ENCODE measurements around the gene TRANK1. TPM values are rescaled to one million over a fixed set of nuclear protein-coding genes. Genes with fewer than 3 reads are reported as not detected.
A peak's percentile ranks its signal among the peaks of the same experiment; 100 is the strongest.

TRANK1 gene
- total RNA-seq, 1 donor from 2014 or later = 6.6 TPM

- Histone ChIP-seq H3K4me1 (peaks cover 15% of the 10 kb centered on the region), H3K27ac (replicated peaks) (no peak overlapping the region), H3K9me3 (replicated peaks) (no peaks in the 10 kb centered on the region), H3K36me3 (peaks cover 4% of the 10 kb centered on the region), H3K4me3 (no peak overlapping the region), H3K27me3 (ENCODE audit: low read depth) (no peaks in the 10 kb centered on the region)
- DNase-seq = no peak
- intact Hi-C loops (cut with micrococcal nuclease) = no loop called here
- no peak for TF ChIP-seq CTCF (IDR thresholded peaks at IDR 0.05; ENCODE audit: borderline replicate concordance)
Observed at GRCh38 chr3:36972163-36972562, 27.3 kb upstream of the TRANK1 start.

GRCh38 chr3:36969540-36970432, 24.9 kb upstream of the TRANK1 start:
- peak overlapping the region; percentile 73 for H3K27ac ChIP-seq (replicated peaks)
- H3K4me1 ChIP-seq = peaks cover 15% of the 10 kb centered on the region
- DNase-seq = no peak
- H3K4me3 ChIP-seq = no peak overlapping the region
- H3K27me3 ChIP-seq (ENCODE audit: low read depth) = no peaks in the 10 kb centered on the region
- TF ChIP-seq CTCF (IDR thresholded peaks at IDR 0.05; ENCODE audit: borderline replicate concordance) = no peak
- intact Hi-C loops (cut with micrococcal nuclease) = no loop called here
- H3K9me3 ChIP-seq (replicated peaks) = no peaks in the 10 kb centered on the region
- no peaks in the 10 kb centered on the region for H3K36me3 ChIP-seq

GRCh38 chr3:36969085-36969484, 24.2 kb upstream of the TRANK1 start:
- no peak for DNase-seq
- no peak overlapping the region for H3K27ac ChIP-seq (replicated peaks)
- no peak for TF ChIP-seq CTCF (IDR thresholded peaks at IDR 0.05; ENCODE audit: borderline replicate concordance)
- intact Hi-C loops (cut with micrococcal nuclease) = no loop called here
- H3K36me3 ChIP-seq = no peaks in the 10 kb centered on the region
- H3K4me3 ChIP-seq = no peak overlapping the region
- H3K27me3 ChIP-seq (ENCODE audit: low read depth) = no peaks in the 10 kb centered on the region
- H3K9me3 ChIP-seq (replicated peaks) = no peaks in the 10 kb centered on the region
- peaks cover 15% of the 10 kb centered on the region for H3K4me1 ChIP-seq

- peaks cover 13% of the 10 kb centered on the region for H3K4me1 ChIP-seq
- TF ChIP-seq CTCF (IDR thresholded peaks at IDR 0.05; ENCODE audit: borderline replicate concordance) = no peak
- intact Hi-C loops (cut with micrococcal nuclease) = no loop called here
Observed at GRCh38 chr3:36965440-36965839, 20.6 kb upstream of the TRANK1 start.

GRCh38 chr3:36964817-36965216, 20.0 kb upstream of the TRANK1 start:
- DNase-seq = no peak
- H3K27me3 ChIP-seq (ENCODE audit: low read depth) = no peaks in the 10 kb centered on the region
- intact Hi-C loops (cut with micrococcal nuclease) = no loop called here
- H3K4me1 ChIP-seq = peaks cover 7% of the 10 kb centered on the region
- H3K4me3 ChIP-seq = no peak overlapping the region
- H3K9me3 ChIP-seq (replicated peaks) = no peaks in the 10 kb centered on the region
- TF ChIP-seq CTCF (IDR thresholded peaks at IDR 0.05; ENCODE audit: borderline replicate concordance) = no peak
- H3K36me3 ChIP-seq = no peaks in the 10 kb centered on the region
- H3K27ac ChIP-seq (replicated peaks) = no peak overlapping the region

More at GRCh38 chr3:36965440-36965839, 20.6 kb upstream of the TRANK1 start:
- no peak for DNase-seq
- H3K4me3 ChIP-seq = no peak overlapping the region
- no peaks in the 10 kb centered on the region for H3K36me3 ChIP-seq
- no peak overlapping the region for H3K27ac ChIP-seq (replicated peaks)
- H3K9me3 ChIP-seq (replicated peaks) = no peaks in the 10 kb centered on the region
- H3K27me3 ChIP-seq (ENCODE audit: low read depth) = no peaks in the 10 kb centered on the region
